Activated CD8-positive, alpha-beta memory T cell treated with anti-CD3 and anti-CD28 coated beads for 36 hours (primary cell): ENCODE results near the gene COL6A3. TPM values are rescaled to one million over a fixed set of nuclear protein-coding genes. Genes with fewer than 3 reads are reported as not detected.

Experiments used
- CTCF ChIA-PET: fragments of 350-600 bp; sonication (Branson Sonifier 250); formaldehyde crosslinking; loops from one replicate; lab custom pipeline; 2021; ENCODE audit warnings: antibody characterized with exemption; lab: Charles Lee
- POLR2A ChIA-PET: fragments of 350-600 bp; sonication (Branson Sonifier 250); formaldehyde crosslinking; loops from one replicate; lab custom pipeline; 2021; ENCODE audit warnings: antibody characterized with exemption; lab: Charles Lee
- total RNA-seq, 2 experiments: library from RNA; stranded (reverse); gene quantifications; one replicate each; pipeline ENCODE4 v1.2.3, GENCODE V29; 2021

The COL6A3 gene
- total RNA-seq, 2 experiments from 2014 or later, result 15.8 to 18.6 TPM

GRCh38 chr2:237447496-237447895 is 33.5 kb upstream of the COL6A3 start:
- CTCF ChIA-PET, result interaction anchor here (1.2 to 1.9 kb wide), 2 partner anchors 24 to 26 kb away, joined by 3 to 7 read pairs; no protein-coding TSS in a partner anchor

GRCh38 chr2:237446338-237446665 is 32.3 kb upstream of the COL6A3 start:
- POLR2A ChIA-PET, result no interaction called here
- CTCF ChIA-PET, result interaction anchor here (0.6 to 1.4 kb wide), 3 partner anchors 17 to 25 kb away, joined by 4 to 6 read pairs (median 4); no protein-coding TSS in a partner anchor

More at GRCh38 chr2:237447496-237447895, 33.5 kb upstream of the COL6A3 start:
- POLR2A ChIA-PET, result no interaction called here

GRCh38 chr2:237445611-237446337 is 31.8 kb upstream of the COL6A3 start:
- CTCF ChIA-PET, result interaction anchor here (0.6 to 1.4 kb wide), 3 partner anchors 17 to 25 kb away, joined by 4 to 6 read pairs (median 4); no protein-coding TSS in a partner anchor
- POLR2A ChIA-PET, result no interaction called here

GRCh38 chr2:237444071-237444470 is 30.1 kb upstream of the COL6A3 start:
- ChIA-PET POLR2A (no interaction called here), CTCF (interaction anchor here (0.6 kb wide), 1 partner anchor 31 kb away, joined by 3 read pairs; no protein-coding TSS in a partner anchor)

GRCh38 chr2:237441605-237442274 is 27.8 kb upstream of the COL6A3 start:
- ChIA-PET POLR2A (interaction anchor here (0.6 to 1.9 kb wide), 6 partner anchors 9 to 246 kb away, joined by 5 to 12 read pairs (median 8); no protein-coding TSS in a partner anchor), CTCF (interaction anchor here (1.0 to 2.8 kb wide), 5 partner anchors 12 to 71 kb away, joined by 3 to 20 read pairs (median 11); no protein-coding TSS in a partner anchor)

GRCh38 chr2:237440819-237441281 is 26.9 kb upstream of the COL6A3 start:
- CTCF ChIA-PET, result interaction anchor here (0.6 to 2.8 kb wide), 4 partner anchors 9 to 34 kb away, joined by 3 to 20 read pairs (median 12); no protein-coding TSS in a partner anchor
- POLR2A ChIA-PET, result interaction anchor here (0.6 to 1.9 kb wide), 7 partner anchors 8 to 355 kb away, joined by 3 to 12 read pairs (median 7); partner anchors contain the start of gene COPS8

GRCh38 chr2:237438080-237438940 is 24.3 kb upstream of the COL6A3 start:
- POLR2A ChIA-PET, result no interaction called here
- CTCF ChIA-PET, result no interaction called here

GRCh38 chr2:237437566-237437965 is 23.6 kb upstream of the COL6A3 start:
- ChIA-PET POLR2A (no interaction called here), CTCF (interaction anchor here (1.0 kb wide), 1 partner anchor 16 kb away, joined by 3 read pairs; no protein-coding TSS in a partner anchor)

GRCh38 chr2:237435844-237436587 is 22.1 kb upstream of the COL6A3 start:
- POLR2A ChIA-PET, result interaction anchor here (0.9 kb wide), 1 partner anchor 39 kb away, joined by 3 read pairs; no protein-coding TSS in a partner anchor
- CTCF ChIA-PET, result interaction anchor here (0.9 to 2.8 kb wide), 3 partner anchors 15 to 39 kb away, joined by 4 to 15 read pairs (median 4); no protein-coding TSS in a partner anchor

GRCh38 chr2:237434866-237435311 is 20.9 kb upstream of the COL6A3 start:
- ChIA-PET POLR2A (interaction anchor here (0.7 to 1.6 kb wide), 4 partner anchors 13 to 273 kb away, joined by 3 to 8 read pairs (median 4); no protein-coding TSS in a partner anchor), CTCF (interaction anchor here (0.9 to 2.8 kb wide), 3 partner anchors 13 to 40 kb away, joined by 4 to 15 read pairs (median 4); no protein-coding TSS in a partner anchor)

GRCh38 chr2:237433920-237434676 is 20.1 kb upstream of the COL6A3 start:
- CTCF ChIA-PET, result interaction anchor here (1.5 to 7.7 kb wide), 4 partner anchors 13 to 41 kb away, joined by 3 to 43 read pairs (median 10); no protein-coding TSS in a partner anchor
- POLR2A ChIA-PET, result interaction anchor here (0.7 to 1.6 kb wide), 4 partner anchors 7 to 274 kb away, joined by 3 to 8 read pairs (median 6); no protein-coding TSS in a partner anchor

GRCh38 chr2:237432484-237433092 is 18.6 kb upstream of the COL6A3 start:
- POLR2A ChIA-PET, result interaction anchor here (0.7 to 1.5 kb wide), 3 partner anchors 9 to 261 kb away, joined by 3 to 8 read pairs (median 3); no protein-coding TSS in a partner anchor

GRCh38 chr2:237431837-237432236 is 17.9 kb upstream of the COL6A3 start:
- ChIA-PET CTCF (interaction anchor here (1.3 to 7.7 kb wide), 3 partner anchors 9 to 43 kb away, joined by 3 to 43 read pairs (median 9); no protein-coding TSS in a partner anchor), POLR2A (interaction anchor here (1.5 kb wide), 1 partner anchor 262 kb away, joined by 3 read pairs; no protein-coding TSS in a partner anchor)

More at GRCh38 chr2:237432484-237433092, 18.6 kb upstream of the COL6A3 start:
- CTCF ChIA-PET, result interaction anchor here (0.5 to 7.7 kb wide), 5 partner anchors 8 to 42 kb away, joined by 3 to 43 read pairs (median 3); no protein-coding TSS in a partner anchor

- ChIA-PET POLR2A (no interaction called here), CTCF (interaction anchor here (1.3 to 7.7 kb wide), 3 partner anchors 9 to 44 kb away, joined by 3 to 43 read pairs (median 9); no protein-coding TSS in a partner anchor)
Measured at GRCh38 chr2:237431372-237431771, 17.4 kb upstream of the COL6A3 start.

- ChIA-PET CTCF (interaction anchor here (1.3 to 7.7 kb wide), 4 partner anchors 9 to 44 kb away, joined by 3 to 43 read pairs (median 10); no protein-coding TSS in a partner anchor), POLR2A (interaction anchor here (1.9 kb wide), 1 partner anchor 10 kb away, joined by 9 read pairs; no protein-coding TSS in a partner anchor)
Measured at GRCh38 chr2:237430861-237431260, 16.9 kb upstream of the COL6A3 start.
